ENCODE results near the gene BET1L.

DNA sequence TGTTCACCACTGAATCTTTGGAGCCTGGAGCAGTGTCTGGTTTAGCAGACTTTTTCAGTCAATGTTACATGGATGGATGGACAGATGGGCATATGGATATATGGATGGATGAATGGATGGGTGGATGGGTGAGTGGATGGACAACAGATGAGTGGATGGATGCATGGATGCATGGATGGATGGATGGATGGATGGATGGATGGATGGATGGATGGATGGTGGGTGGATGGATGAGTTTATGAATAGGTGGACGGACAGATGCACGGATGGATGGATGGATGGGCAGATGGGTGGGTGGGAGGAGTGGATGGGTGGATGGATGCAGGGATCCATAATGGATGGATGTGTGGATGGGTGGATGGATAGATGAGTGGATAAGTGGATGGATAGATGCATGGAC, 48.6 kb upstream of the BET1L start:
- TF ChIP-seq POLR2A (IDR thresholded peaks at IDR 0.05; ENCODE audit: low read depth, low read length) (no peak), POLR2AphosphoS5 (IDR thresholded peaks at IDR 0.05; ENCODE audit: low read depth, low read length) (no peak), TAF1 (IDR thresholded peaks at IDR 0.05; ENCODE audit: low read depth, low read length) (no peak), SPI1 (IDR thresholded peaks at IDR 0.05; ENCODE audit: low read depth, low read length) (no peak), POU2F2 (IDR thresholded peaks at IDR 0.05; ENCODE audit: low read depth, low read length) (no peak)

Data from GM12891 (cell line).